Measurements from ENCODE around the gene OR13C9.
"Not testable (repeated sequence)": the region's sequence is repeated elsewhere in the genome, so short reads cannot be mapped to it uniquely, and the experiment has no call there.

Gene OR13C9

DNA sequence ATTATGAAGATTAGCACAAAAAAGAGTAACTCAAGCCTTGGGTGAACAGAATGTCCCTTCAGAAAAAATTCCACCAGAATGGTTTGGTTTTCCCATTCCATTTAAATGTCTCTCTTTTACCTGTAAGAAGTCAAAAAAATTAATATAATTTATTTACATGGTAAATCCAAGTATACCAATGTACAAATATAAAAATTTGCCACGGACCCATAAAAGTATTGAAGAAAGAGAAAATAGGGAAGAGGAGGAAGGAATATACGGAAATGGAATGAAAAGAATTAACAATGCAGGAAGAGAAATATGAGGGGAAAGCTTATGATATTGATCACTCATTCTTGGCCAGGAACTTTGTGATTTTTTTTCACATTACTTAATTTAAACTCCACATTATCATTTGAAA, at the start of gene OR13C9:
Gene OR13C9 (minus strand): TSS at position 101 of the 400 bp plus-strand sequence. CDS start 0 bp downstream, at position 101.
- no peak for DNase-seq

- no peak for DNase-seq
These were observed 40.6 kb upstream of the OR13C9 start for GRCh38 chr9:104658496-104659195.

- DNase-seq, result no peak
These were observed 17.5 kb upstream of the OR13C9 start for GRCh38 chr9:104635456-104635855.

GRCh38 chr9:104633976-104634520, 16.0 kb upstream of the OR13C9 start:
- no peak for DNase-seq

DNA sequence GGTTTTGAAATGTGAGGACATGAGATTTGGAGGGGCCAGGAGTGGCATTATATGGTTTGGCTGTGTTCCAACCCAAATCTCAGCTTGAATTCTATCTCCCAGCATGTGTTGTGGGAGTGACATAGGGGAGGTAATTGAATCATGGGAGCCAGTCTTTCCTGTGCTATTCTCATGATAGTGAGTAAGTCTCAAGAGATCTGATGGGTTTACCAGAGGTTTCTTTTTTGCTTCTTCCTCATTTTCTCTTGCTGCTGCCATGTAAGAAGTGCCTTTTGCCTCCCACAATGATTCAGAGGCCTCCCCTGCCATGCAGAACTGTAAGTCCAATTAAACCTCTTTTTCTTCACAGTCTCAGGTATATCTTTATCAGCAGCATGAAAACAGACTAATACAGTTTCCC, 8.0 kb upstream of the OR13C9 start:
- not testable (repeated sequence) for DNase-seq

- no peak for DNase-seq
These were observed 586 bp downstream of the OR13C9 start for GRCh38 chr9:104617418-104617817.

DNA sequence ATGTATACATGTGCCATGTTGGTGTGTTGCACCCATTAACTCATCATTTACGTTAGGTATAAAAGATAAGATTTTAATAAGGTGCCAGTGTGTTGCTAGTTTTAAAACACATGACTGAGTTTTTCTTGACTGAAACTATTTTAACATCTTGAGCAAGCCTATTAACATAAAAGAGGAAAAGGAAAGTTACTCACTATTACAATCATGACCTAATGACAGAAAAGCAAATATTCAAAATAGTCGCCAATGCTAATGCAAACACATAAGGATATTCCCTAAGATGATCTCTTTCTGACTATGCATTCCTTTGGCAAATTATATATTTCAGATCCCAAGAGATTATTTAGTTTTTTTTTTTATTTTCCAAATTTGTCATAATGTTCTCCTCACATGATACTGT, 6.8 kb downstream of the OR13C9 start:
- no peak for DNase-seq

GRCh38 chr9:104608336-104608735, 9.7 kb downstream of the OR13C9 start:
- no peak for DNase-seq

DNA sequence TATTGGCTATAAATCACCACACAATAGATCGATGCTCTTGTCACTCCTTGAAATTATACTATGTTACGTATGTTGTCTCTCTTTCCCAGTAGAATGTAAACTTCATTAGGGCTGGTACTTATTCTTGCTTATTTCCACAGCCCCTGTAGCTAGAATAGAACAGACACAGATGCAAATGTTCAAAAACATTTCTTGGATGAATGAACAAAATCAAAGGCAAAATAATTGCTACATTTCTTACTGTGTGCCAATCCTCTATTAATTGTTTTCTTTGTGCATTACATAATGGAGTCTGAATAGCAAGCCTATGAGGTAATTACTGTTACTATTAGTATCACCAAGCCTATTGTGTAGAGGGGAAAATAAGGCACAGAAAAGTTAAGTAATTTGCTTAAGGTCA, 11.9 kb downstream of the OR13C9 start:
- DNase-seq, result no peak

GRCh38 chr9:104605527-104605926, 12.5 kb downstream of the OR13C9 start, which contains the start of gene OR13C2:
OR13C2 (minus strand) TSS chr9:104605627; CDS start chr9:104605627, 0 bp downstream.
- DNase-seq, result not testable (repeated sequence)

- no peak for DNase-seq
These were observed 13.2 kb downstream of the OR13C9 start for GRCh38 chr9:104604801-104605200.

DNA sequence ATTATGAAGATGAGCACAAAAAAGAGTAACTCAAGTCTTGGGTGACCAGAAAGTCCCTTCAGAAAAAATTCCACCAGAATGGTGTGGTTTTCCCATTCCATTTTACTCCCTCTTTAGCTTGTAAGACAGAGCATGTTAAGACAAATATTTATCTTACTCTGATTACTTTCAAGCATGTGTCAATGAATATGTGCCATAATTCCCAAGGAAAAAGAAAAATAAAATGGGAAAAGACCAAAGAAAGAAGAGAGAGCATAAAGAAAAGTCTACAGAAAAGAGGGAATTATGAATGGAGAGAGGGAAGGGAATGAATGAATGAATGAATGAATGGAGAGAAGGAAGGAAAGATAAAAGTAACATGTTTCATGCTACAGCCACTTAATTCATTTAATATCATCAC, 18.7 kb downstream of the OR13C9 start, which contains the start of gene OR13C5:
Gene OR13C5 (minus strand): TSS at position 101 of the 400 bp plus-strand sequence. CDS start 0 bp downstream, at position 101.
- not testable (repeated sequence) for DNase-seq

- DNase-seq, result not testable (repeated sequence)
These were observed 19.3 kb downstream of the OR13C9 start for GRCh38 chr9:104598749-104599148.

- no peak for DNase-seq
These were observed 28.4 kb downstream of the OR13C9 start for GRCh38 chr9:104589626-104590025.

GRCh38 chr9:104586496-104587180, 31.4 kb downstream of the OR13C9 start:
- DNase-seq, result no peak

- no peak for DNase-seq
These were observed 37.4 kb downstream of the OR13C9 start for GRCh38 chr9:104580562-104580961.

- no peak for DNase-seq
These were observed 40.7 kb downstream of the OR13C9 start for GRCh38 chr9:104577263-104577662.

DNA sequence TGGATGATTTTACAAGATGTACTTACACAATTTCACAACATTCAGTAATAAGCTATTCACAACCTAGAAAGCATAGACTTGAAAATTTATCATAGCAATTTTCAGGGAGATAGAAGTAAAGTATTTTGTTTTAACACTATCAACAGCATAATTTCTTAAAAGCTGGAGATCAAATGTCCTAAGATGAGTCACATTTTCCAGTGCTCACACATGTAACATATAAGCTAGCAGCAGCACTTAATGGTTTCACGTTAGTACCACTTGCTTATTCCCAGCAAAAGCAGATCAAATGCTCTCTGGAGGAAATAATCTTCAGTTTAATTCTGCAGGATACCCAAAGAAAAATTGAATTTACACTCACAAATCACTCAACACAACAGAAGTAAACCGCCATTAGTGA, 42.5 kb downstream of the OR13C9 start:
- DNase-seq, result no peak

DNA sequence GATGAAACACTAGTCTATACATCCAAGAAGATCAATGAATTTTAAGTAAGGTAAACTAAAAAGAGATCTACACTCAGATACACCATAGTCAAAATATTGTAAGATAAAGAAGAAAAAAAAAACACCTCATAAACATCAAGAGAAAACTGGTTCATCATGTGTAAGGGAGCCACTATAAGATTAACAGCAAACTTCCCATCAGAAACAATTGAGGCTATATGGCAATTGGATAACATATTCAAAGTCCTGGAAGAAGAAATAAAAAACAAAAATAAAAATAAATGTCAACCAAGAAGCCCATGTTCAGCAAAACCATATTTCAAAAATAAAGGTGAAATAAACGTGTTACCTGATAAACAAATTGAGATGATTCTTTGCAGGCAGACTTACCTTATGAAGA, 45.4 kb downstream of the OR13C9 start:
- no peak for DNase-seq

DNA sequence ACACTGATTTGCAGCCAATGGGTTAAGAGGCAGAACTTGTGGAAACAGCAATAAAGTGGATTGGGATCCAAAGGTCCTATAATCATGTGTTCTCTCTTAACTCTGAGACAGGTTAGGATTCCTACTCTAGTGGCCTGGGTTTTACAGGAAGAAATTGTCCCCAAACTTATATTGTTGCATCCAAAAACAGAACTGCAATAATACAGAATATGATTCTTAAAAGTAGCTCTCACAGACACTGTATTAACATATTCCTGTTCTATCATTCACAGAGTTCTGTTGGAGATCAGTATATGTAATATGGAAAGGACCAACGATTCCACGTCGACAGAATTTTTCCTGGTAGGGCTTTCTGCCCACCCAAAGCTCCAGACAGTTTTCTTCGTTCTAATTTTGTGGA, 49.1 kb downstream of the OR13C9 start, which contains the start of gene OR13C8:
Gene OR13C8 (plus strand): TSS at position 301 of the 400 bp plus-strand sequence. CDS start 0 bp downstream, at position 301.
- no peak for DNase-seq

Measured in hippocampal formation (tissue), 2 donors.